ENCODE measurements around the gene C7.

DNA sequence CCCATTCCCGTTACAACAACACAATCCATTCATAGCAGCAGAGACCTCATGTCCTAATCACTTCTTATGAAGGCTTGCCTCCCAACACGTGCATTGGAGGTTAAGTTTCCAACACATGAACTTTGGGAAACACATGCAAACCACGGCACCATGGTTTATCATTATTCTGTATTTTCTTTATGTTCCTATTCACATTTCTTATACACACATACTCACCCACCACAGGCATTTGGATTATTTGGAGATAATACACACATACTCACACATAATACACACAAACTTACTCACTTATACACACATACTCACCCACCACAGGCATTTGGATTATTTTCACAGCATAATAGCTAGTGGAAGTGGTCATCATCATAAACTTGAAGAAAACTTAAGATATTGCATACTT lies 75.6 kb downstream of the C7 start:
- TF ChIP-seq, protein P1, sequence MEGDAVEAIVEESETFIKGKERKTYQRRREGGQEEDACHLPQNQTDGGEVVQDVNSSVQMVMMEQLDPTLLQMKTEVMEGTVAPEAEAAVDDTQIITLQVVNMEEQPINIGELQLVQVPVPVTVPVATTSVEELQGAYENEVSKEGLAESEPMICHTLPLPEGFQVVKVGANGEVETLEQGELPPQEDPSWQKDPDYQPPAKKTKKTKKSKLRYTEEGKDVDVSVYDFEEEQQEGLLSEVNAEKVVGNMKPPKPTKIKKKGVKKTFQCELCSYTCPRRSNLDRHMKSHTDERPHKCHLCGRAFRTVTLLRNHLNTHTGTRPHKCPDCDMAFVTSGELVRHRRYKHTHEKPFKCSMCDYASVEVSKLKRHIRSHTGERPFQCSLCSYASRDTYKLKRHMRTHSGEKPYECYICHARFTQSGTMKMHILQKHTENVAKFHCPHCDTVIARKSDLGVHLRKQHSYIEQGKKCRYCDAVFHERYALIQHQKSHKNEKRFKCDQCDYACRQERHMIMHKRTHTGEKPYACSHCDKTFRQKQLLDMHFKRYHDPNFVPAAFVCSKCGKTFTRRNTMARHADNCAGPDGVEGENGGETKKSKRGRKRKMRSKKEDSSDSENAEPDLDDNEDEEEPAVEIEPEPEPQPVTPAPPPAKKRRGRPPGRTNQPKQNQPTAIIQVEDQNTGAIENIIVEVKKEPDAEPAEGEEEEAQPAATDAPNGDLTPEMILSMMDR (IDR thresholded peaks at IDR 0.05; ENCODE audit: low read depth, low read length, poor library complexity, severe bottlenecking): no peak
- no peak for TF ChIP-seq EZH2phosphoT487 (IDR thresholded peaks at IDR 0.05; ENCODE audit: borderline replicate concordance, low read length)
